Measurements from ENCODE around the gene TVP23C. TPM values are rescaled to one million over a fixed set of nuclear protein-coding genes. Genes with fewer than 3 reads are reported as not detected.
"Not testable (repeated sequence)": the region's sequence is repeated elsewhere in the genome, so short reads cannot be mapped to it uniquely, and the experiment has no call there.

Gene TVP23C
- 1 to 10 TPM; 3.0 to 7.0 TPM for polyA plus RNA-seq

DNA sequence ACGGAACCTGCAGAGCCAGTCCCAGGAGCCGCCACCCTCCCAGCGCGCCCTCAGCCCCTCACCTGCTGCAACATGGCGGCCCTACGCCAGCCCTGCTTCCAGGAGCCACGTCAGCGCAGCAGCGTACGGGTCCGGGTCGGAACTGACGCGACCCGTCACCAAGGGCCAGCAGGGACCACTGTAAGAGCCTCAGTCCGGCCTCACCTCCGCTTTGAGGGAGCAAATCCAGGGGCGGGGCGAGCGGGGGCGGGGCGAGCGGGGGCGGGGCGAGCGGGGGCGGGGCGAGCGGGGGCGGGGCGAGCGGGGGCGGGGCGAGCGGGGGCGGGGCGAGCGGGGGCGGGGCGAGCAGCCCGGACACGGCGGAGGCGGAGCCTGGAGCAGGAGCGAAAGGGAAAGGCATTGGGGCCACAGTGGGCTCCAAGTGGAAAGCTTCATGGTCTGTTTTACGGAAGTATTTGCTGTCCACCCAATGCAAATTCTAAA lies at the start of gene TVP23C:
Gene TVP23C, minus strand, starts transcription at position 109 of the 483 bp plus-strand sequence. Its CDS starts 35 bp downstream, at position 74.
- H3K36me3 ChIP-seq (ENCODE audit: control insufficient read depth in 2 of 2, insufficient read depth in 2 of 2, low read length in 1 of 2); H3K4me1 ChIP-seq (ENCODE audit: control insufficient read depth in 2 of 2, insufficient read depth in 2 of 2, low read length in 1 of 2); H3K27me3 ChIP-seq (ENCODE audit: control insufficient read depth in 1 of 2, insufficient read depth in 2 of 2, low read length in 2 of 2); H3K9me3 ChIP-seq (ENCODE audit: control insufficient read depth in 2 of 2, insufficient read depth in 1 of 2, low read depth in 1 of 2, low read length in 1 of 2): not testable (repeated sequence)
- H3K27ac ChIP-seq (ENCODE audit: low read depth in 2 of 2, low read length in 1 of 2): peak within 1 kb of the TSS; percentile 73 to 79
- H3K4me3 ChIP-seq (ENCODE audit: low read depth in 1 of 2, low read length in 2 of 2): peak within 1 kb of the TSS; percentile 71 to 75
- WGBS, 2 donors: 0 to 1% methylated on average over 23 to 46 of the region's 46 CpGs

DNA sequence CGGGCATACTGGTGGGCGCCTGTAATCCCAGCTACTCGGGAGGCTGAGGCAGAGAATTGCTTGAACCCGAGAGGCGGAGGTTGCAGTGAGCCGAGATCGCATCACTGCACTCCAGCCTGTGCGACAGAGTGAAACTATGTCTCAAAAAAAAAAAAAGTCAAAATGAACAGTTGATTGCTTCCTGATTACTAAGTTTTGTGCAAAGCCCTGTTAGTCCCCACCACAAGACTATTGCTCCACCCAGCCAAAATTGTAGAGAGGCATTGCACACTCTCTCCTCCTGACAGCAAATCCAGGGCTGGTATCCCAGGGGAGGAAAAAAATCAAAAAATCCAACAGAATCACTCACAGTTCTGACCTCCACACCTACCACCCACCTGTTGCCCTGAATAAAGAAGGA lies 29.7 kb upstream of the TVP23C start:
- not testable (repeated sequence) for H3K27me3 ChIP-seq (ENCODE audit: control insufficient read depth in 1 of 2, insufficient read depth in 2 of 2, low read length in 2 of 2); H3K4me3 ChIP-seq (ENCODE audit: low read depth in 1 of 2, low read length in 2 of 2)

GRCh38 chr17:15591986-15592385 lies 28.7 kb upstream of the TVP23C start:
- WGBS, 2 donors: 44 to 55% methylated on average over 5 of the region's 5 CpGs
- H3K36me3 ChIP-seq (ENCODE audit: control insufficient read depth in 2 of 2, insufficient read depth in 2 of 2, low read length in 1 of 2); H3K4me3 ChIP-seq (ENCODE audit: low read depth in 1 of 2, low read length in 2 of 2); H3K27me3 ChIP-seq (ENCODE audit: control insufficient read depth in 1 of 2, insufficient read depth in 2 of 2, low read length in 2 of 2); H3K4me1 ChIP-seq (ENCODE audit: control insufficient read depth in 2 of 2, insufficient read depth in 2 of 2, low read length in 1 of 2); H3K9me3 ChIP-seq (ENCODE audit: control insufficient read depth in 2 of 2, insufficient read depth in 1 of 2, low read depth in 1 of 2, low read length in 1 of 2); H3K27ac ChIP-seq (ENCODE audit: low read depth in 2 of 2, low read length in 1 of 2): not testable (repeated sequence)

More for the DNA sequence above, 29.7 kb upstream of the TVP23C start:
- not testable (repeated sequence) for H3K9me3 ChIP-seq (ENCODE audit: control insufficient read depth in 2 of 2, insufficient read depth in 1 of 2, low read depth in 1 of 2, low read length in 1 of 2); H3K36me3 ChIP-seq (ENCODE audit: control insufficient read depth in 2 of 2, insufficient read depth in 2 of 2, low read length in 1 of 2); H3K4me1 ChIP-seq (ENCODE audit: control insufficient read depth in 2 of 2, insufficient read depth in 2 of 2, low read length in 1 of 2); H3K27ac ChIP-seq (ENCODE audit: low read depth in 2 of 2, low read length in 1 of 2)
- WGBS, 2 donors: 89 to 91% methylated on average over 8 of the region's 8 CpGs

DNA sequence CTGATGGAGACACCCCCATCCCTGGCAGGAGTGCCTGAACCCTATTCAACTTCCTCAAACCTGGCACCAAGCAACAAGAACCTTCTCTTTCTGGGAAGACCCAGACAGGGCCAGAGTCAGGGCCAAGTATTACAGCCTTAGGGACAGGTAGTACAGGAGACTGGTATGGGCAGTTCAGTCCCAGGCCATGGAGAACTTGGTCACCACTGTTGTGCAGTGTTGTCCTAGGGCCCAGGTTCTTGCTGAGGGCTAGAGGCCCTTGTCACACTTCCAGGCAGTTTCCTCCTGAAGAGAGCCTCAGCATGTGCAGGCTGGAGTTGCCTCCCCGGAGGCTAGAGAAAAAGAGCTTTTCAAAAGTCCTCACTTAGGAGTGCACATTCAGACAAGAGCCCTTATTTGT lies 27.6 kb upstream of the TVP23C start:
- not testable (repeated sequence) for H3K4me3 ChIP-seq (ENCODE audit: low read depth in 1 of 2, low read length in 2 of 2); H3K9me3 ChIP-seq (ENCODE audit: control insufficient read depth in 2 of 2, insufficient read depth in 1 of 2, low read depth in 1 of 2, low read length in 1 of 2); H3K27me3 ChIP-seq (ENCODE audit: control insufficient read depth in 1 of 2, insufficient read depth in 2 of 2, low read length in 2 of 2); H3K36me3 ChIP-seq (ENCODE audit: control insufficient read depth in 2 of 2, insufficient read depth in 2 of 2, low read length in 1 of 2); H3K27ac ChIP-seq (ENCODE audit: low read depth in 2 of 2, low read length in 1 of 2); H3K4me1 ChIP-seq (ENCODE audit: control insufficient read depth in 2 of 2, insufficient read depth in 2 of 2, low read length in 1 of 2)
- 55 to 80% methylated on average over 1 of the region's 1 CpG for WGBS, 2 donors

DNA sequence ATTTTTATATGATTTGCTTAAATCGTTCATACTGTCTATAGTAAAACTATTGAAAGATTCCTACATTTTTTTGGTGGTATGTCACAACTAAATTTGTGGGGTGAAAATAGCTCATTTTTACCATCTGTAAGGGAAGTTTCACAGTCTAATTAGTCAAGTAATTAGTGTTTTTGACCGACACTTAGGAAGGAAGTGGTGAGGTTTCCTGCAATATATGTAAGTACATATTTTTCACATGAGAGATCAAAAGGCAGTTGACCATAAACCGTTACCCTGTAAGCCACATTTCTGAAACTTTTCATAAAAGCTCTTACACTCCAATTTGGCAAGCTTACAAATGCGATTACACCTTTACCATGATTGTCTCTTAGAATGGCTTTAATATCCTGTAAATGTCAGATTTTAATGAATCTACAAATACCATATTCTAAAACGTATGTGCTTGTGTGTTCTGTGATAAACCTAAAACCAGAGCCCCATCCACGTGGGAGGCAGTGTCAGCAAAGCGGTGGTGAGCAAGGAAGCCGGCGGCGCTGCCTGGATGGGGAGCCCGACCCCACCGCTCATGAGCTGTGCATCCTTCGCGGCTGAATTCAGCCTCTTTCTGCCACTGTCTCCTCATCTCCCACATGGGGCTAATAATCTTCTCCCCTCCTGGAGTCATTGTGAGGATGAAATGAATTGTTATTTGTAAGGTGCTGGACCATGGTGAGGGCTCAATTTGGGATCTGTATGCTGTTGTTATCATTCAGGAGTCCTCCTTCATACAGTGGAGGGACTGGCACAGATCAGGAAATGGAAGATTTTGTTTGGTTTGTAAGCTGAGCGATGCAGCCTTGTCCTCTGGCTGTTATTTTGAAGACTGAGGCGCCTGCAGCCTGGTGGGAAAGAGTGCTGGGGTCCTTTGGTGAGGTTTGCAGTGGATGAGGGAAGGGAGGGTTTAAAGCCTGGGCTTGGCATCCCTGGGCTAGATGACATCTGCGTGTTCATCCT lies 26.6 kb upstream of the TVP23C start:
- H3K36me3 ChIP-seq (ENCODE audit: control insufficient read depth in 2 of 2, insufficient read depth in 2 of 2, low read length in 1 of 2); H3K27ac ChIP-seq (ENCODE audit: low read depth in 2 of 2, low read length in 1 of 2); H3K27me3 ChIP-seq (ENCODE audit: control insufficient read depth in 1 of 2, insufficient read depth in 2 of 2, low read length in 2 of 2); H3K4me3 ChIP-seq (ENCODE audit: low read depth in 1 of 2, low read length in 2 of 2); H3K9me3 ChIP-seq (ENCODE audit: control insufficient read depth in 2 of 2, insufficient read depth in 1 of 2, low read depth in 1 of 2, low read length in 1 of 2); H3K4me1 ChIP-seq (ENCODE audit: control insufficient read depth in 2 of 2, insufficient read depth in 2 of 2, low read length in 1 of 2): not testable (repeated sequence)
- WGBS, 2 donors: 66 to 72% methylated on average over 12 of the region's 17 CpGs

- not testable (repeated sequence) for H3K4me1 ChIP-seq (ENCODE audit: control insufficient read depth in 2 of 2, insufficient read depth in 2 of 2, low read length in 1 of 2); H3K36me3 ChIP-seq (ENCODE audit: control insufficient read depth in 2 of 2, insufficient read depth in 2 of 2, low read length in 1 of 2); H3K27me3 ChIP-seq (ENCODE audit: control insufficient read depth in 1 of 2, insufficient read depth in 2 of 2, low read length in 2 of 2); H3K4me3 ChIP-seq (ENCODE audit: low read depth in 1 of 2, low read length in 2 of 2); H3K27ac ChIP-seq (ENCODE audit: low read depth in 2 of 2, low read length in 1 of 2); H3K9me3 ChIP-seq (ENCODE audit: control insufficient read depth in 2 of 2, insufficient read depth in 1 of 2, low read depth in 1 of 2, low read length in 1 of 2)
- WGBS, 2 donors: 83 to 94% methylated on average over 8 of the region's 8 CpGs
Measured at GRCh38 chr17:15588017-15588416, 24.7 kb upstream of the TVP23C start.

DNA sequence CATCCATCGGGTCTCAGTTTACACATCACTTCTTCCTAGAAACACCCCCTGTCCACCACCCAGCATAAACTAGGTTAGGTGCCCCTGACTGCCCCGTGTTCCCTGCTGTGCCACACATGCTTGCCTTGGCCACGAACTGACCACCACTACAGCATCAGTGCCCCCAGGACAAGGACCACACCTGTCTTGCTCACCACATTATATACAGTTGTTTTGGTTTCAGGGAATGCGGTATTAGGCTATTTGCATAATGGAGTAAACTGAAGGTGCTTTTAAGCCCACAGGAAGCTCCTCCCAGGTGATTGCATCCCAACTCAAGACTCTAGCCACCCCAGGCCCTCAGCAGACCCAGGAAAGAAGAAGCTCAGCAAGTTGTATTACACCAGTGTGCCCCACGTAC lies 20.0 kb upstream of the TVP23C start:
- H3K4me1 ChIP-seq (ENCODE audit: control insufficient read depth in 2 of 2, insufficient read depth in 2 of 2, low read length in 1 of 2); H3K36me3 ChIP-seq (ENCODE audit: control insufficient read depth in 2 of 2, insufficient read depth in 2 of 2, low read length in 1 of 2); H3K9me3 ChIP-seq (ENCODE audit: control insufficient read depth in 2 of 2, insufficient read depth in 1 of 2, low read depth in 1 of 2, low read length in 1 of 2); H3K27me3 ChIP-seq (ENCODE audit: control insufficient read depth in 1 of 2, insufficient read depth in 2 of 2, low read length in 2 of 2); H3K4me3 ChIP-seq (ENCODE audit: low read depth in 1 of 2, low read length in 2 of 2); H3K27ac ChIP-seq (ENCODE audit: low read depth in 2 of 2, low read length in 1 of 2): not testable (repeated sequence)
- 78 to 80% methylated on average over 3 of the region's 5 CpGs for WGBS, 2 donors

- H3K27me3 ChIP-seq (ENCODE audit: control insufficient read depth in 1 of 2, insufficient read depth in 2 of 2, low read length in 2 of 2); H3K36me3 ChIP-seq (ENCODE audit: control insufficient read depth in 2 of 2, insufficient read depth in 2 of 2, low read length in 1 of 2); H3K27ac ChIP-seq (ENCODE audit: low read depth in 2 of 2, low read length in 1 of 2); H3K9me3 ChIP-seq (ENCODE audit: control insufficient read depth in 2 of 2, insufficient read depth in 1 of 2, low read depth in 1 of 2, low read length in 1 of 2); H3K4me3 ChIP-seq (ENCODE audit: low read depth in 1 of 2, low read length in 2 of 2); H3K4me1 ChIP-seq (ENCODE audit: control insufficient read depth in 2 of 2, insufficient read depth in 2 of 2, low read length in 1 of 2): not testable (repeated sequence)
- 98 to 100% methylated on average over 3 to 4 of the region's 4 CpGs for WGBS, 2 donors
Measured at GRCh38 chr17:15581462-15581861, 18.2 kb upstream of the TVP23C start.

GRCh38 chr17:15576848-15577247 lies 13.6 kb upstream of the TVP23C start:
- not testable (repeated sequence) for H3K9me3 ChIP-seq (ENCODE audit: control insufficient read depth in 2 of 2, insufficient read depth in 1 of 2, low read depth in 1 of 2, low read length in 1 of 2); H3K36me3 ChIP-seq (ENCODE audit: control insufficient read depth in 2 of 2, insufficient read depth in 2 of 2, low read length in 1 of 2); H3K27me3 ChIP-seq (ENCODE audit: control insufficient read depth in 1 of 2, insufficient read depth in 2 of 2, low read length in 2 of 2); H3K4me3 ChIP-seq (ENCODE audit: low read depth in 1 of 2, low read length in 2 of 2); H3K27ac ChIP-seq (ENCODE audit: low read depth in 2 of 2, low read length in 1 of 2); H3K4me1 ChIP-seq (ENCODE audit: control insufficient read depth in 2 of 2, insufficient read depth in 2 of 2, low read length in 1 of 2)
- no CpG with 5 or more reads among the region's 1 CpG for WGBS, 2 donors

DNA sequence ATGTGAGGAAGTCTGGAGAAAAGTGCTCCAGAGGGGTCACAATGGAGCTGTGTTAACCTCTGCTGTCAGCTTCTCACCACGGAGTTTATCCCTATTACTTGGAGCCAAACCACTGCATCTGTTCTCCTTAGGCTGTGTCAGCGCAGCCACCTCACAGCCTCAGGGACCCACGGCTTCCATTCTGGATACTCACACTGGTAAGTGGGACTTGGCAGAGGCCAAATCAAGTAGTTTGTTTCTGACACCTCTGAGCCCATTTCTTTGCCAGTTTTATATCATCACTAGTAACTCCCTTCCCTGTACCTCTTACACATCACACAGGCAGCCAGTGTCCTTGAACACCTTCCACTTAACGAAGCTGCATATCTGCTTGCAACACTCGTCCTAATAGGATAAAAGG lies 11.4 kb upstream of the TVP23C start:
- not testable (repeated sequence) for H3K27me3 ChIP-seq (ENCODE audit: control insufficient read depth in 1 of 2, insufficient read depth in 2 of 2, low read length in 2 of 2)

More for the DNA sequence above, 11.4 kb upstream of the TVP23C start:
- H3K4me3 ChIP-seq (ENCODE audit: low read depth in 1 of 2, low read length in 2 of 2); H3K36me3 ChIP-seq (ENCODE audit: control insufficient read depth in 2 of 2, insufficient read depth in 2 of 2, low read length in 1 of 2); H3K4me1 ChIP-seq (ENCODE audit: control insufficient read depth in 2 of 2, insufficient read depth in 2 of 2, low read length in 1 of 2); H3K27ac ChIP-seq (ENCODE audit: low read depth in 2 of 2, low read length in 1 of 2); H3K9me3 ChIP-seq (ENCODE audit: control insufficient read depth in 2 of 2, insufficient read depth in 1 of 2, low read depth in 1 of 2, low read length in 1 of 2): not testable (repeated sequence)
- 81 to 89% methylated on average over 2 of the region's 5 CpGs for WGBS, 2 donors
